GM19468 (cell line): Measurements from ENCODE around the gene CD300C.
"Not testable (repeated sequence)": the region's sequence is repeated elsewhere in the genome, so short reads cannot be mapped to it uniquely, and the experiment has no call there.

Experiments used
- ATAC-seq: cut with Tn5 transposase; IDR thresholded peaks from one replicate; pipeline ENCODE4 v1.9.1; 2021; ENCODE audit warnings: mild to moderate bottlenecking, moderate library complexity, moderate number of reproducible peaks; ENCODE audit not compliant: unreplicated experiment; ENCODE audit errors: extremely low read depth

Gene CD300C

GRCh38 chr17:74516561-74517328 is 29.2 kb downstream of the CD300C start:
- ATAC-seq = no peak

- no peak for ATAC-seq
Observed at GRCh38 chr17:74515941-74516340, 30.0 kb downstream of the CD300C start.

- no peak for ATAC-seq
Observed at GRCh38 chr17:74514632-74515334, 31.1 kb downstream of the CD300C start.

- no peak for ATAC-seq
Observed at GRCh38 chr17:74513987-74514631, 31.8 kb downstream of the CD300C start.

GRCh38 chr17:74512624-74513091 is 33.3 kb downstream of the CD300C start:
- ATAC-seq = no peak

GRCh38 chr17:74512036-74512435 is 33.9 kb downstream of the CD300C start:
- no peak for ATAC-seq

- ATAC-seq = no peak
Observed at GRCh38 chr17:74508156-74508555, 37.8 kb downstream of the CD300C start.

- not testable (repeated sequence) for ATAC-seq
Observed at GRCh38 chr17:74503949-74504348, 42.0 kb downstream of the CD300C start.

GRCh38 chr17:74502861-74503260 is 43.1 kb downstream of the CD300C start:
- no peak for ATAC-seq

GRCh38 chr17:74499992-74500391 is 45.9 kb downstream of the CD300C start:
- ATAC-seq = no peak

- no peak for ATAC-seq
Observed at GRCh38 chr17:74497471-74497870, 48.4 kb downstream of the CD300C start.

- ATAC-seq = no peak
Observed at GRCh38 chr17:74493331-74493833, 52.5 kb downstream of the CD300C start.

GRCh38 chr17:74491626-74492025 is 54.3 kb downstream of the CD300C start:
- no peak for ATAC-seq
